RWPE2 (cell line): ENCODE measurements around the gene TXNDC5.

Source experiments
- ATAC-seq: fragments of 200-7000 bp; cut with Tn5 transposase; 3 replicates; pipeline ENCODE4 v1.9.1; 2021; ENCODE audit warnings: low read depth
- DNase-seq: peaks from one replicate; pipeline ENCODE4 v3.0.0-alpha.2; 2020; ENCODE audit warnings: low spot score
- H3K27ac ChIP-seq: fragments of 450-650 bp; 2 replicates; pipeline ENCODE4 v1.5.1; 2017; ENCODE audit warnings: mild to moderate bottlenecking; ENCODE audit not compliant: poor library complexity, severe bottlenecking
- H3K27me3 ChIP-seq: fragments of 250-450 bp; sonication (Bioruptor Pico); 2 replicates; pipeline ENCODE4 v1.5.1; 2021; ENCODE audit warnings: mild to moderate bottlenecking, moderate library complexity; ENCODE audit not compliant: insufficient read depth, poor library complexity, severe bottlenecking
- H3K36me3 ChIP-seq: fragments of 250-450 bp; sonication (Bioruptor Pico); 2 replicates; pipeline ENCODE4 v1.5.1; 2020; ENCODE audit warnings: low read depth, mild to moderate bottlenecking, moderate library complexity
- H3K4me1 ChIP-seq: fragments of 250-450 bp; sonication (Bioruptor Pico); 2 replicates; pipeline ENCODE4 v1.5.1; 2021; ENCODE audit warnings: mild to moderate bottlenecking, moderate library complexity; ENCODE audit not compliant: insufficient read depth, poor library complexity, severe bottlenecking
- H3K4me3 ChIP-seq: fragments of 250-450 bp; sonication (Bioruptor Pico); 2 replicates; pipeline ENCODE4 v1.5.1; 2021; ENCODE audit warnings: mild to moderate bottlenecking, moderate library complexity; ENCODE audit not compliant: severe bottlenecking
- H3K9me3 ChIP-seq: fragments of 250-450 bp; sonication (Bioruptor Pico); 2 replicates; pipeline ENCODE4 v1.5.1; 2021; ENCODE audit warnings: mild to moderate bottlenecking, moderate library complexity; ENCODE audit not compliant: severe bottlenecking
- TF ChIP-seq, protein P1 (sequence below): fragments of 450-650 bp; IDR thresholded peaks from one replicate; pipeline ENCODE4 v1.5.1; 2017; ENCODE audit warnings: mild to moderate bottlenecking, moderate library complexity; ENCODE audit not compliant: poor library complexity, severe bottlenecking

The TXNDC5 gene

DNA sequence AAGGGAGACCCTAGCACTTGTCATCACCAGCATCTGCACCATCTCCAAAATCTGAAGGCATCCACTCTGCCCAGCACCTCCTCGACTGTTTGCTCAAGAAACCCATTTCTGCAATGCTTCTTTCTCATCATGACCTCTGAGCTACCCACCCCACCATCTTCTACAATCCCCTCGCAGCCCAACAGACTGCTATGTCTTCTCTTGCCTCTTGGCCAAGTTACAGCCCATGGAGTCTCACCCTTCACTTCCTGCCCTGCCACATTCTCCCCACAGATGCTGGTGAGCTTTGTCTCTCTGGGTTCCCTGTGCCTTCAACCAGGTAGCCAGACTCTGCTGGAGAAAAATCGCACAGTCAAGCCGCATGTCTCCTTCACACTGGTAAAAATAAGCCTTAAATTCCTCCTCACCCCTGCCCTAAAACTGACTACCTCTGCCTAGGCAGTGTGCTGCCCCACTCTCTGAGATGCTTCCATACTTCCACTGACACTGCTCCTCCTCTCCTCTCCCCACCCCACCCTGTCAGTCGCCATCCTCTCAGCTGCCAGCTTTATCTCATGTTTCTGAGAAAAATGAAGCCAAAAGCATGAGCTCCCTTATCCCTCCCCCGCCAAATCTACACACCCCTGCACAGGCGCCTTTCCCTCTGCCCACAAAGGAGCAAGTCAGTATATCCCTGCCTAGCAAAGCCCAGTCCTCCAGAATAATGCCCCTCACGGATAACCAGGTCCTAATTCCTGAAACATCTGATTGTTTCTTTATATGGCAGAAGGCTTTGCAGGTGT, 2.3 kb upstream of the TXNDC5 start:
- Histone ChIP-seq H3K4me3 (no peak overlapping the region), H3K27ac (no peak overlapping the region), H3K36me3 (peaks cover 6% of the 10 kb centered on the region; the same call in 1 of the 2 replicates), H3K4me1 (peaks cover 6% of the 10 kb centered on the region), H3K27me3 (no peaks in the 10 kb centered on the region), H3K9me3 (no peaks in the 10 kb centered on the region)
- DNase-seq (no peak), ATAC-seq (no peak)
- TF ChIP-seq, protein P1, sequence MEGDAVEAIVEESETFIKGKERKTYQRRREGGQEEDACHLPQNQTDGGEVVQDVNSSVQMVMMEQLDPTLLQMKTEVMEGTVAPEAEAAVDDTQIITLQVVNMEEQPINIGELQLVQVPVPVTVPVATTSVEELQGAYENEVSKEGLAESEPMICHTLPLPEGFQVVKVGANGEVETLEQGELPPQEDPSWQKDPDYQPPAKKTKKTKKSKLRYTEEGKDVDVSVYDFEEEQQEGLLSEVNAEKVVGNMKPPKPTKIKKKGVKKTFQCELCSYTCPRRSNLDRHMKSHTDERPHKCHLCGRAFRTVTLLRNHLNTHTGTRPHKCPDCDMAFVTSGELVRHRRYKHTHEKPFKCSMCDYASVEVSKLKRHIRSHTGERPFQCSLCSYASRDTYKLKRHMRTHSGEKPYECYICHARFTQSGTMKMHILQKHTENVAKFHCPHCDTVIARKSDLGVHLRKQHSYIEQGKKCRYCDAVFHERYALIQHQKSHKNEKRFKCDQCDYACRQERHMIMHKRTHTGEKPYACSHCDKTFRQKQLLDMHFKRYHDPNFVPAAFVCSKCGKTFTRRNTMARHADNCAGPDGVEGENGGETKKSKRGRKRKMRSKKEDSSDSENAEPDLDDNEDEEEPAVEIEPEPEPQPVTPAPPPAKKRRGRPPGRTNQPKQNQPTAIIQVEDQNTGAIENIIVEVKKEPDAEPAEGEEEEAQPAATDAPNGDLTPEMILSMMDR: no peak

DNA sequence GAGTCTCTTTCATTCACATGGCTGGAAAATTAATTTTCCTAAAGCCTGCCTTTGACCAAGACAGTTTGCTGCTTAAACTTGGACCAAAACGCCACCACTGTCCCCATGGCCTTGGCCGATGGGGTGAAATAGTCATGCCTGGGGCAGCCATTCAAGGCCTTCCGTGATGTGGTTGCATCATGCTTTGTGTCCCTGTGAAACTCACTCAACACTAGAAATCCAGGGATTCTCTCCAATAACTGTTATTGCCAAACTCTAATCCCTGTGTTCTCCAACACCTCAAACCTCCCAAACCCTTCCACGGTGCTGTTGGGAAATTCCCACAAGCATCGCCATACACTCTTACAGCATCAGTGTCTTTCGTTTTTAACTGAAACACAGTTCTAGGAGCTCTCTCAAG, 1.4 kb upstream of the TXNDC5 start:
- H3K27me3 ChIP-seq: no peaks in the 10 kb centered on the region
- H3K4me3 ChIP-seq: no peak overlapping the region
- H3K4me1 ChIP-seq: peaks cover 6% of the 10 kb centered on the region
- TF ChIP-seq, protein P1: no peak
- no peak overlapping the region for H3K27ac ChIP-seq
- ATAC-seq (no peak), DNase-seq (no peak)
- peaks cover 14% of the 10 kb centered on the region for H3K36me3 ChIP-seq
- no peaks in the 10 kb centered on the region for H3K9me3 ChIP-seq

DNA sequence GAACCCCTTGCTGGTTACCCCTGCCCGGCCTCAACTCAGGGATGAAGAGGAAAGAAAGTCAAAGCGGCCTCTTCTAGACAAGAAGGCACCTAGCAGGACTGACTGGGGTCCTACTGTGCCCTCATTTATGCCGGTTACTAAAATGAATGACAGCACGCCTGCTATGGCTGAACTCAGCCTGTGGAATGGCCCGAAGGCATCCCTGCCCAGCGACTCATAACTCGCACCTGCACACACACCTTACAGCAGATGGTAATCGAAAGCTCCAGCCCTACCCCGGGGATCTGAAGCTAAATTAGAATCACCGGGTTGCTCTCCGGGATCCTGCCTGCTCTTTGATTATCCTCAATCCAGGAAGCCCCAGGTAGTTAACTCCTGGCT, 747 bp upstream of the TXNDC5 start:
- H3K4me1 ChIP-seq: peaks cover 6% of the 10 kb centered on the region
- peaks cover 14% of the 10 kb centered on the region for H3K36me3 ChIP-seq
- peak overlapping the region; percentile 57 for H3K27ac ChIP-seq
- TF ChIP-seq, protein P1: no peak
- H3K27me3 ChIP-seq: no peaks in the 10 kb centered on the region
- ATAC-seq (peak; percentile 22; the same call in 1 of the 3 replicates), DNase-seq (no peak)
- H3K4me3 ChIP-seq: peak overlapping the region; percentile 100
- no peaks in the 10 kb centered on the region for H3K9me3 ChIP-seq

DNA sequence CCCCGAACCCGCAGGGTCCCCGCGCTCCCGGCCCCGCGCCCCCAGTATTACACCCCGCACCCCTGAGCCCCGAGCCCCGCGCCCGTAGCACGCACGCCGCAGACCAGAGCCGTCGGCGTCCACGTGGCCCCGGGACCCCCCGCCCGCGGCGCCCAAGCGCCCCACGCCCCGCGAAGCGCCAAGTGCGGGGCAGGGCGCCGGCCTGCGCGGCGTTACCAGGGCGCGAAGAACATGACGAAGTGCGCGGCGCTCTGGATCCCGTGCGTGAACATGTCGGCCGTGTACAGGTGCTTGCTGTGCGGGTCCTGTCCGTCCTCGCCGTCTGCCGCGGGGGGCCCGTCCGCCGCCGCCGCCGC, 312 bp downstream of the TXNDC5 start:
- TF ChIP-seq, protein P1: no peak
- no peak; the same call in 1 of the 3 replicates for ATAC-seq
- no peaks in the 10 kb centered on the region for H3K27me3 ChIP-seq
- H3K27ac ChIP-seq: peak overlapping the region; percentile 57
- peaks cover 6% of the 10 kb centered on the region for H3K4me1 ChIP-seq
- peak overlapping the region; percentile 100 for H3K4me3 ChIP-seq
- no peaks in the 10 kb centered on the region for H3K9me3 ChIP-seq
- DNase-seq: no peak
- H3K36me3 ChIP-seq: peaks cover 19% of the 10 kb centered on the region
